ENCODE results near the gene CPB1.

DNA sequence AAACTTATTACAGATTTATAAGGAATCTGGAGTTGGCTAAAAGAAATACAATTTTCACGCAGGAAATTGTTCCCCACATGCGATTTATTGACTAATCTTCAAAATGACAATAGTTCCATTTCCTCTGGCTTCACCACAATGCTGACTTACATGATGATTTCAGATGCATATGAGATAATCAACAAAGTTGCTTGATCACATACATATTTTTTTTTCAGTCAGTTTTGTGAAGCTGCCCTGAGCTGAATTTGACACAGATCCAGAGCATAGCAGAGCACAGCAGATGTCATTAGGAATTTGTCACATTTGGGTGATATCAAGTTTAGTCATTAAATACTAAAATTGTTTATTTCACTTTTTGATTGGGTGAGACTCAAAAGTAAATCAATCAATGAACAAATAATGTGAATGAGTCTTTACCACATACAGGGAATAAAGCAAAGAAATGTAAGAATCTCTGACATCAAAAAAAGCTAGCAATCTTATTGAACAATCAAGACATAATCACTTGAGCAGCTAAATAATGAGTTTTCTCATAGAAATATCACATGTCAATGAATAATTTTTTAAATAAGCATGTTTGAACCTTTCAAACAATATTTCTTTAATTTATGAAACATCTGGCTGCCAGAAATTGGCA is 18.3 kb downstream of the CPB1 start:
- TF ChIP-seq, protein P1, sequence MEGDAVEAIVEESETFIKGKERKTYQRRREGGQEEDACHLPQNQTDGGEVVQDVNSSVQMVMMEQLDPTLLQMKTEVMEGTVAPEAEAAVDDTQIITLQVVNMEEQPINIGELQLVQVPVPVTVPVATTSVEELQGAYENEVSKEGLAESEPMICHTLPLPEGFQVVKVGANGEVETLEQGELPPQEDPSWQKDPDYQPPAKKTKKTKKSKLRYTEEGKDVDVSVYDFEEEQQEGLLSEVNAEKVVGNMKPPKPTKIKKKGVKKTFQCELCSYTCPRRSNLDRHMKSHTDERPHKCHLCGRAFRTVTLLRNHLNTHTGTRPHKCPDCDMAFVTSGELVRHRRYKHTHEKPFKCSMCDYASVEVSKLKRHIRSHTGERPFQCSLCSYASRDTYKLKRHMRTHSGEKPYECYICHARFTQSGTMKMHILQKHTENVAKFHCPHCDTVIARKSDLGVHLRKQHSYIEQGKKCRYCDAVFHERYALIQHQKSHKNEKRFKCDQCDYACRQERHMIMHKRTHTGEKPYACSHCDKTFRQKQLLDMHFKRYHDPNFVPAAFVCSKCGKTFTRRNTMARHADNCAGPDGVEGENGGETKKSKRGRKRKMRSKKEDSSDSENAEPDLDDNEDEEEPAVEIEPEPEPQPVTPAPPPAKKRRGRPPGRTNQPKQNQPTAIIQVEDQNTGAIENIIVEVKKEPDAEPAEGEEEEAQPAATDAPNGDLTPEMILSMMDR (IDR thresholded peaks at IDR 0.05; ENCODE audit: control extremely low read depth in 1 of 3, insufficient read depth in 1 of 3, low read depth in 1 of 3, low read length in 3 of 3): no peak
- no peak for TF ChIP-seq EGR1 (IDR thresholded peaks at IDR 0.05; ENCODE audit: borderline replicate concordance, low read depth, low read length)
- no peak for TF ChIP-seq RFX5 (IDR thresholded peaks at IDR 0.05; ENCODE audit: borderline replicate concordance, low read depth, low read length)
- TF ChIP-seq RAD21 (IDR thresholded peaks at IDR 0.05 in 1 of 2, conservative IDR thresholded peaks at IDR 0.05 in 1 of 2; ENCODE audit: low read depth in 2 of 2, low read length in 2 of 2): no peak
- no peak for TF ChIP-seq POLR2A (IDR thresholded peaks at IDR 0.05; ENCODE audit: control extremely low read depth in 1 of 2, low read depth in 2 of 2, low read length in 2 of 2)
